MCF 10A (cell line): ENCODE measurements around the gene IBA57. TPM values are rescaled to one million over a fixed set of nuclear protein-coding genes. Genes with fewer than 3 reads are reported as not detected.
"Not testable (repeated sequence)": the region's sequence is repeated elsewhere in the genome, so short reads cannot be mapped to it uniquely, and the experiment has no call there.

Experiments used
- BruUV-seq: library from RNA; stranded (reverse); fragments of 400-500 nt; replicated peaks from 2 replicates; lab custom pipeline; 2021; lab: Mats Ljungman, UMichigan
- CTCF ChIA-PET: fragments of 300-600 bp; sonication (Branson Sonifier 250); formaldehyde crosslinking; extraction: SDS; loops from one replicate; lab custom pipeline; 2021; ENCODE audit warnings: antibody characterized with exemption, inconsistent platforms; lab: Yijun Ruan, JAX
- POLR2A ChIA-PET: fragments of 300-600, 350-650 bp; sonication (Branson Sonifier 250); formaldehyde crosslinking; extraction: SDS; loops from one replicate; lab custom pipeline; 2020; ENCODE audit warnings: antibody characterized with exemption, inconsistent platforms; lab: Yijun Ruan, JAX
- DNase-seq: peaks from one replicate; pipeline ENCODE4 v3.0.0-alpha.2; 2018; ENCODE audit not compliant: unreplicated experiment
- H3K27ac Mint-ChIP-seq: one replicate; pipeline ENCODE4 v1.8.0; 2022; ENCODE audit warnings: mild to moderate bottlenecking, low read depth, mixed read lengths; ENCODE audit not compliant: unreplicated experiment
- H3K27me3 Mint-ChIP-seq: one replicate; pipeline ENCODE4 v1.8.0; 2022; ENCODE audit warnings: mixed read lengths; ENCODE audit not compliant: insufficient read depth, unreplicated experiment
- H3K36me3 Mint-ChIP-seq: one replicate; pipeline ENCODE4 v1.8.0; 2022; ENCODE audit warnings: mild to moderate bottlenecking, moderate library complexity, mixed read lengths; ENCODE audit not compliant: insufficient read depth, unreplicated experiment
- H3K4me1 Mint-ChIP-seq: one replicate; pipeline ENCODE4 v1.8.0; 2022; ENCODE audit warnings: mixed read lengths; ENCODE audit not compliant: insufficient read depth, unreplicated experiment
- H3K4me3 Mint-ChIP-seq: one replicate; pipeline ENCODE4 v1.8.0; 2022; ENCODE audit warnings: mild to moderate bottlenecking, moderate library complexity, mixed read lengths; ENCODE audit not compliant: unreplicated experiment
- H3K9me3 Mint-ChIP-seq: one replicate; pipeline ENCODE4 v1.8.0; 2022; ENCODE audit warnings: mixed read lengths; ENCODE audit not compliant: unreplicated experiment
- CTCF ChIP-seq: fragments of 200-600 bp; IDR thresholded peaks from one replicate; pipeline ENCODE4 v1.8.0; 2022; ENCODE audit warnings: antibody characterized with exemption, mild to moderate bottlenecking; ENCODE audit not compliant: unreplicated experiment
- intact Hi-C: fragments of 100-400 bp; cut with micrococcal nuclease; formaldehyde crosslinking; loops from 2 replicates; pipeline ENCODE4 v1.14.1; 2022
- total RNA-seq: library from RNA; stranded (reverse); gene quantifications from 2 replicates; pipeline ENCODE4 v1.2.3, GENCODE V29; 2022

IBA57 gene
- total RNA-seq, 1 experiment from 2014 or later = 16.5 TPM

- DNase-seq = no peak
- Mint-ChIP-seq H3K36me3 (peaks cover 17% of the 10 kb centered on the region), H3K27me3 (no peaks in the 10 kb centered on the region), H3K9me3 (no peaks in the 10 kb centered on the region), H3K4me1 (no peaks in the 10 kb centered on the region), H3K27ac (no peak overlapping the region), H3K4me3 (no peak overlapping the region)
- BruUV-seq = no TSS peak
- intact Hi-C loops = no loop called here
- no peak for TF ChIP-seq CTCF
- ChIA-PET POLR2A (interaction anchor here (0.7 to 1.1 kb wide), 2 partner anchors 9 to 12 kb away, joined by 3 to 4 read pairs; partner anchors contain the start of gene OBSCN), CTCF (interaction anchor here (0.8 to 2.5 kb wide), 4 partner anchors 8 to 295 kb away, joined by 3 to 7 read pairs (median 4); no protein-coding TSS in a partner anchor)
Observed at GRCh38 chr1:228219962-228220780, 54.6 kb downstream of the IBA57 start.

- CTCF ChIA-PET, H3K9me3 Mint-ChIP-seq, H3K27me3 Mint-ChIP-seq, DNase-seq, intact Hi-C loops, H3K27ac Mint-ChIP-seq, BruUV-seq, H3K4me3 Mint-ChIP-seq, H3K4me1 Mint-ChIP-seq: not testable (repeated sequence)
- POLR2A ChIA-PET = interaction anchor here (0.6 kb wide), 1 partner anchor 128 kb away, joined by 3 read pairs; no protein-coding TSS in a partner anchor
- H3K36me3 Mint-ChIP-seq = peaks cover 17% of the 10 kb centered on the region
Observed at GRCh38 chr1:228221097-228221496, 55.5 kb downstream of the IBA57 start.

GRCh38 chr1:228222548-228222947, 56.9 kb downstream of the IBA57 start:
- H3K27ac Mint-ChIP-seq = no peak overlapping the region
- no peak for TF ChIP-seq CTCF
- DNase-seq = no peak
- no peaks in the 10 kb centered on the region for H3K27me3 Mint-ChIP-seq
- no peak overlapping the region for H3K4me3 Mint-ChIP-seq
- intact Hi-C loops = no loop called here
- CTCF ChIA-PET = interaction anchor here (5.4 kb wide), 1 partner anchor 8 kb away, joined by 28 read pairs; no protein-coding TSS in a partner anchor
- no TSS peak for BruUV-seq
- POLR2A ChIA-PET = no interaction called here
- H3K9me3 Mint-ChIP-seq = no peaks in the 10 kb centered on the region
- peaks cover 17% of the 10 kb centered on the region for H3K36me3 Mint-ChIP-seq
- peaks cover 8% of the 10 kb centered on the region for H3K4me1 Mint-ChIP-seq

GRCh38 chr1:228224198-228225164, 58.9 kb downstream of the IBA57 start:
- Mint-ChIP-seq H3K27me3 (no peaks in the 10 kb centered on the region), H3K9me3 (no peaks in the 10 kb centered on the region), H3K27ac (no peak overlapping the region), H3K4me3 (no peak overlapping the region), H3K36me3 (peaks cover 13% of the 10 kb centered on the region), H3K4me1 (peaks cover 15% of the 10 kb centered on the region)
- BruUV-seq = no TSS peak
- no peak for TF ChIP-seq CTCF
- intact Hi-C loops = no loop called here
- CTCF ChIA-PET = interaction anchor here (1.0 to 5.4 kb wide), 5 partner anchors 10 to 231 kb away, joined by 3 to 28 read pairs (median 3); no protein-coding TSS in a partner anchor
- DNase-seq = no peak
- POLR2A ChIA-PET = interaction anchor here (0.7 kb wide), 1 partner anchor 58 kb away, joined by 3 read pairs; no protein-coding TSS in a partner anchor
